Esophagus muscularis mucosa (tissue), 4 donors: ENCODE measurements around the gene PABPN1. TPM values are rescaled to one million over a fixed set of nuclear protein-coding genes. Genes with fewer than 3 reads are reported as not detected.

ENCODE experiments used
- DNase-seq: peaks from one replicate; pipeline ENCODE4 v3.0.0-alpha.2; 2017; ENCODE audit errors: extremely low spot score
- H3K27ac ChIP-seq, 4 donors: fragments of 200-600 bp; sonication (generic); replicated peaks in 1 of 4; 1 replicate in 3 of 4; 2 replicates in 1 of 4; pipeline ENCODE4 v1.5.1; 2016 to 2019; ENCODE audit warnings: mild to moderate bottlenecking in 1 of 4
- H3K27me3 ChIP-seq, 4 donors: fragments of 200-600 bp; sonication (generic); one replicate each; pipeline versions ENCODE4 v1.5.1 to v1.6.0; 2016 to 2019
- H3K36me3 ChIP-seq, 4 donors: fragments of 200-600 bp; sonication (generic); one replicate each; pipeline ENCODE4 v1.5.1; 2016 to 2019
- H3K4me1 ChIP-seq, 4 donors: fragments of 200-600 bp; sonication (generic); one replicate each; pipeline ENCODE4 v1.5.1; 2016 to 2019
- H3K4me3 ChIP-seq, 4 donors: fragments of 200-600 bp; sonication (generic); 1 replicate in 2 of 4; 2 replicates in 2 of 4; pipeline ENCODE4 v1.5.1; 2016 to 2019; ENCODE audit warnings: mild to moderate bottlenecking in 4 of 4, moderate library complexity in 1 of 4
- H3K9me3 ChIP-seq, 4 donors: fragments of 200-600 bp; sonication (generic); 1 replicate in 3 of 4; 2 replicates in 1 of 4; pipeline ENCODE4 v1.5.1; 2016 to 2019
- EP300 ChIP-seq: sonication (generic); formaldehyde crosslinking; IDR thresholded peaks from one replicate; pipeline ENCODE4 v1.6.1; 2017; ENCODE audit warnings: antibody characterized with exemption
- POLR2A ChIP-seq: fragments of 450-650 bp; IDR thresholded peaks from one replicate; pipeline ENCODE4 v1.6.1; 2017; ENCODE audit warnings: antibody characterized with exemption, moderate library complexity, mild to moderate bottlenecking, low read depth
- POLR2AphosphoS5 ChIP-seq, 2 donors: sonication (generic); formaldehyde crosslinking; IDR thresholded peaks; one replicate each; pipeline ENCODE4 v1.6.1; 2017; ENCODE audit warnings: antibody characterized with exemption in 2 of 2
- WGBS: methylation state at CpG from one replicate; pipeline ENCODE4 v1.1.5; 2018; 5-methylcytosine and 5-hydroxymethylcytosine counted together
- intact Hi-C: fragments of 100-400 bp; cut with DNase I; formaldehyde crosslinking; loops from one replicate; pipeline ENCODE4 v1.15.1; 2023
- total RNA-seq, 4 donors: library from RNA; depleted of rRNA; stranded (reverse); fragments of >200 nt; gene quantifications; one replicate each; pipeline versions ENCODE4 v1.1.0 to v1.2.1, GENCODE V29; 2016
- TF ChIP-seq, protein P1 (sequence below), 3 experiments: fragments of 200-600 bp in 2 of 3; fragments of 450-650 bp in 1 of 3; sonication (generic) in 2 of 3; IDR thresholded peaks; one replicate each; pipeline ENCODE4 v1.5.1; 2017 to 2019; ENCODE audit warnings: antibody characterized with exemption in 3 of 3, mild to moderate bottlenecking in 2 of 3, moderate library complexity in 1 of 3

Gene PABPN1
- total RNA-seq, 4 donors from 2014 or later, result 44.6 to 68.1 (median 53.9) TPM

DNA sequence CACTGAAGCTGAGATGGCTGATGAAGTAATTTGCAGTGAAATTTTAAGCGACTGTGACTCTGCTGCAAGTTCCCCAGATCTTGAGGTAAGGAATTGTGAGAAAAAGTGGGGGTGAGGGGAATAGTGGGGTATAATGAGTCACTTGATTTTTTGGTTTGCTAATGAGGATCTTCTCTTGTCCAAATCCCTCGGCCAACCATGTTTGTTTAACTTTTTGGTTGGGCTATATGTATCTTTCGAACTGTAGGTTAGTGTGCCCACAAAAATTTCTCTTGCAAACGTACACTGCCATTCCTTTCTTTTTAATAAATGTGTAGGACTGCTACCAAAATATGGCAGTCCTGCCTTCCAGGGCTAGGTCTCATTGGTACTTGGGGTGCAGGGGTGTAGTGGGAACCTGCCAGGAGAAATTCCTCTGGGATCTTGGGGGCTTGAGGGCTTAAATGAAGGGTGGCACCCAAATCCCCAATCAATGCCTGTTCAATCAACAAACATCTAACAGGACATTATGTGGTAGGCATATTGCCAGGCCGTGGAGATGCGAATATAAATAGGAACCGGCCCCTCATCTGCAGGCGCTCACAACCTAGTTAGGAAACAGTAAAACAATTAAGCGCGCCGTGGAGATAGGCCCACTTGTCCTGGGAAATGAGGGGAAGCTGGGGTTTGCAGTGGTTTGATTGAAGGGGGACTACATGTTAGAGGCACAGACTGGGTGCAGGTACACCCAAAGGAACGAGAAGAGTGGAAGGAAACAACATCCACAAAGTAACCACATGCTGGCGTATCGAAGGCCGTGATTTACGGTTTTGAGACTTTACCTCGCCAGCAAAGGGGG lies 1.3 kb upstream of the PABPN1 start:
- H3K27me3 ChIP-seq, result no peaks in the 10 kb centered on the region
- DNase-seq, result no peak
- intact Hi-C loops, result loop anchor here (5.0 to 10.0 kb wide), 2 partner anchors 237 to 395 kb away; partner anchors contain the start of genes PRMT5 and THTPA
- 89% methylated on average over 17 of the region's 17 CpGs for WGBS
- H3K27ac ChIP-seq, result peak overlapping the region; percentile 89 to 99 (median 98)
- TF ChIP-seq POLR2AphosphoS5 (IDR thresholded peaks at IDR 0.05), result no peak
- TF ChIP-seq, protein P1, sequence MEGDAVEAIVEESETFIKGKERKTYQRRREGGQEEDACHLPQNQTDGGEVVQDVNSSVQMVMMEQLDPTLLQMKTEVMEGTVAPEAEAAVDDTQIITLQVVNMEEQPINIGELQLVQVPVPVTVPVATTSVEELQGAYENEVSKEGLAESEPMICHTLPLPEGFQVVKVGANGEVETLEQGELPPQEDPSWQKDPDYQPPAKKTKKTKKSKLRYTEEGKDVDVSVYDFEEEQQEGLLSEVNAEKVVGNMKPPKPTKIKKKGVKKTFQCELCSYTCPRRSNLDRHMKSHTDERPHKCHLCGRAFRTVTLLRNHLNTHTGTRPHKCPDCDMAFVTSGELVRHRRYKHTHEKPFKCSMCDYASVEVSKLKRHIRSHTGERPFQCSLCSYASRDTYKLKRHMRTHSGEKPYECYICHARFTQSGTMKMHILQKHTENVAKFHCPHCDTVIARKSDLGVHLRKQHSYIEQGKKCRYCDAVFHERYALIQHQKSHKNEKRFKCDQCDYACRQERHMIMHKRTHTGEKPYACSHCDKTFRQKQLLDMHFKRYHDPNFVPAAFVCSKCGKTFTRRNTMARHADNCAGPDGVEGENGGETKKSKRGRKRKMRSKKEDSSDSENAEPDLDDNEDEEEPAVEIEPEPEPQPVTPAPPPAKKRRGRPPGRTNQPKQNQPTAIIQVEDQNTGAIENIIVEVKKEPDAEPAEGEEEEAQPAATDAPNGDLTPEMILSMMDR (IDR thresholded peaks at IDR 0.05), result no peak
- TF ChIP-seq POLR2A, result no peak
- TF ChIP-seq EP300, result no peak
- H3K9me3 ChIP-seq, result no peaks in the 10 kb centered on the region
- peaks cover 15 to 27% (median 22%) of the 10 kb centered on the region in 4 donors for H3K36me3 ChIP-seq
- peak overlapping the region; percentile 87 to 99 (median 94) for H3K4me3 ChIP-seq
- peaks cover 16 to 36% (median 27%) of the 10 kb centered on the region in 4 donors for H3K4me1 ChIP-seq

DNA sequence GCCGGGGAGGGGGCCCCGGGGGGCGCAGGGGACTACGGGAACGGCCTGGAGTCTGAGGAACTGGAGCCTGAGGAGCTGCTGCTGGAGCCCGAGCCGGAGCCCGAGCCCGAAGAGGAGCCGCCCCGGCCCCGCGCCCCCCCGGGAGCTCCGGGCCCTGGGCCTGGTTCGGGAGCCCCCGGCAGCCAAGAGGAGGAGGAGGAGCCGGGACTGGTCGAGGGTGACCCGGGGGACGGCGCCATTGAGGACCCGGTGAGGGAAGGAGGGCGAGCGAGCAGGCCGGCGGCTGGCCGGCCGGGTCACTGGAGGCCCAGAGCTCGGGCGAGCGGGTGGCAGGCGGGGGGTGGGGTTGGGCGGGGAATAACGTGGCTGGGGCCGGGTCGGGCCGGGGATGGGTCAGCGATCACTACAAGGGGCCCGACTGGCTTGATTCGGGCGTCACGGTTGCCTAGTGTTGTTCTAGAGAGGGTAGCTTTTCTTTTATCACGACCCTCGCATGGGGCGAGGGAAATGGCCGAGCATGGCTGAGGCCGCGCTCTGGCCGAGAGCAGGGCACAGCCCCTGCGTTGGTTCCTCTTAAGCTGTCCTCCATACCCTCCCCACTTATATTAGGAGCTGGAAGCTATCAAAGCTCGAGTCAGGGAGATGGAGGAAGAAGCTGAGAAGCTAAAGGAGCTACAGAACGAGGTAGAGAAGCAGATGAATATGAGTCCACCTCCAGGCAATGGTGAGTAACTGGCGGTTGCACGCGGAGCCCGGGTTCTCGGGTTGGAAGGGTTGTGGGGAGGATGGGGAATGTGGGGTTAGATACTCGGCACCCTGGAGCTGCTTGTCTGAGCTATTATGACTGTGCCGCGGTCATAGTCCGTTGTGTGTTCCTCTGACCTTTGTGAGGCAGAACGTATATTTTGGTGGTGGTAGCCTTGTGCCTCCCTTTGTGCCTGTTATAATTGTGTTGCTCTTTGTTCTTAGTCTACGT lies 603 bp downstream of the PABPN1 start:
- H3K4me1 ChIP-seq, result peaks cover 16 to 36% (median 27%) of the 10 kb centered on the region in 4 donors
- peak overlapping the region; percentile 87 to 99 (median 94) for H3K4me3 ChIP-seq
- intact Hi-C loops, result loop anchor here (5.0 kb wide), 1 partner anchor 235 kb away; the partner anchor contains the start of gene THTPA
- H3K9me3 ChIP-seq, result no peaks in the 10 kb centered on the region
- 1% methylated on average over 24 of the region's 64 CpGs for WGBS
- H3K27me3 ChIP-seq, result no peaks in the 10 kb centered on the region
- peak overlapping the region; percentile 98 to 99 (median 98) for H3K27ac ChIP-seq
- TF ChIP-seq POLR2AphosphoS5 (IDR thresholded peaks at IDR 0.05) (peak in 1 of 2 donors; percentile 7), POLR2A (no peak), EP300 (no peak)
- peaks cover 16 to 39% (median 34%) of the 10 kb centered on the region in 4 donors for H3K36me3 ChIP-seq
- no peak for DNase-seq

DNA sequence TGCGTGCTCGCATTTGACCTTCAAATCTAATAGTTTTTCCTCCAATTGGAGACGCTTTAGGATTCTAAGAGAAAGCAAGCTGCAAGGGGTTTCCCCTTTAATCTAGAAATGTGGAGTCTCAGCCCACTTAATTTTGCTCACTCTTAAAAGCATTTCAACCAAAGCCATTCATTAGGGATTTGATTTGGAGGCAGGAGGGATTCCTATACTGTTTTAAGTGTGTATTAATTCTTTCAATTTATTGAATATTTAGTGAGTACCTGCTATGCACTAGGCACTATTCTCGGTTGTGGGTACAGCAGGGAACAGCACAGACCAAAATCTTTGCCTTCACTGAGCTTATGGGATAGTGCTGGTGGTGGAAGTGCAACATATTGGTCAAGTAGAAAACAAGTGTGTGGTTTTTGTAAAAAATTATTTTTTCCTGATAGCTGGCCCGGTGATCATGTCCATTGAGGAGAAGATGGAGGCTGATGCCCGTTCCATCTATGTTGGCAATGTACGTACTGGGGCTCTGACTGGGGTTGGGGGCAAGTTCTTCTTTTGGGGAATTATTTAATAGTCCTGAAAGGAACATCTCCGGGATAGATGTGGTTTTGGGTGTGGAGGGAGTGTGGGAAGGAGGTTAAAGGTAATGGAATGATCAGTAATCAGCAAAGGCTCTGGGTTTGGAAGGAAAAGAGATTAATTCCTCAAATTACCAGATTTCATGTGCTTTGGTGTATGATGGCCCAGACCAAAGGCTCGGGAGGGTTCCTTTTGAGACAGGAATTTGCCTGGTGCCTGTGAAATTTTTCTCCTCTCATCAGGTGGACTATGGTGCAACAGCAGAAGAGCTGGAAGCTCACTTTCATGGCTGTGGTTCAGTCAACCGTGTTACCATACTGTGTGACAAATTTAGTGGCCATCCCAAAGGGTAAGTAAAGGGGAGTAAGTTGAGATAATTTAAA lies 1.6 kb downstream of the PABPN1 start:
- H3K36me3 ChIP-seq, result peaks cover 16 to 38% (median 32%) of the 10 kb centered on the region in 4 donors
- intact Hi-C loops, result loop anchor here (5.0 kb wide), 1 partner anchor 234 kb away; the partner anchor contains the start of gene THTPA
- H3K4me1 ChIP-seq, result peaks cover 16 to 36% (median 27%) of the 10 kb centered on the region in 4 donors
- peak overlapping the region in 3 of 4 donors; percentile 98 to 99 (median 98) for H3K27ac ChIP-seq
- 42% methylated on average over 10 of the region's 10 CpGs for WGBS
- TF ChIP-seq, protein P1 (IDR thresholded peaks at IDR 0.05), result no peak
- TF ChIP-seq POLR2AphosphoS5 (IDR thresholded peaks at IDR 0.05) (no peak), EP300 (no peak), POLR2A (no peak)
- peak overlapping the region; percentile 87 to 99 (median 94) for H3K4me3 ChIP-seq
- H3K9me3 ChIP-seq, result no peaks in the 10 kb centered on the region
- no peak for DNase-seq
- no peaks in the 10 kb centered on the region for H3K27me3 ChIP-seq

DNA sequence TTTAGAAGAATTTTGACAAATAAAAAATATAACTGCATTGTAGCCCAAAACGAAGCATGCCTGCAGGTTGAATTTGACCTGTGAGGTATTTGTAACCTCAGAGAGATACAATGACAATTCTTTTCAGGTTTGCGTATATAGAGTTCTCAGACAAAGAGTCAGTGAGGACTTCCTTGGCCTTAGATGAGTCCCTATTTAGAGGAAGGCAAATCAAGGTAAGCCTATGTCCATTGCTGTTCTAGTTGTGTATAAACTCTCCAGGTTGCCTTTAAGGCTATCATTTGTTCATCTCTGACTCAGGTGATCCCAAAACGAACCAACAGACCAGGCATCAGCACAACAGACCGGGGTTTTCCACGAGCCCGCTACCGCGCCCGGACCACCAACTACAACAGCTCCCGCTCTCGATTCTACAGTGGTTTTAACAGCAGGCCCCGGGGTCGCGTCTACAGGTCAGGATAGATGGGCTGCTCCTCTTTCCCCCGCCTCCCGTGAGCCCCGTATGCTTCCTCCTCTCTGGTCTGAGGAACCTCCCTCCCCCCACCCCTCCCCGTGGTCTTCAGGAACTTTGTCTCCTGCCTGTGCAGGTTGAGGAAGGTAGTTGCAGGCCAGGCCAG lies 2.7 kb downstream of the PABPN1 start:
- H3K27me3 ChIP-seq, result no peaks in the 10 kb centered on the region
- DNase-seq, result no peak
- H3K4me3 ChIP-seq, result no peak overlapping the region
- peaks cover 16 to 36% (median 27%) of the 10 kb centered on the region in 4 donors for H3K4me1 ChIP-seq
- no peaks in the 10 kb centered on the region for H3K9me3 ChIP-seq
- peaks cover 16 to 38% (median 32%) of the 10 kb centered on the region in 4 donors for H3K36me3 ChIP-seq
- TF ChIP-seq EP300, result no peak
- no peak for TF ChIP-seq POLR2AphosphoS5 (IDR thresholded peaks at IDR 0.05)
- TF ChIP-seq, protein P1 (IDR thresholded peaks at IDR 0.05), result no peak
- TF ChIP-seq POLR2A, result no peak
- intact Hi-C loops, result loop anchor here (5.0 kb wide), 1 partner anchor 233 kb away; the partner anchor contains the start of gene THTPA
- 77% methylated on average over 18 of the region's 18 CpGs for WGBS
- H3K27ac ChIP-seq, result no peak overlapping the region
